Measurements from ENCODE around the gene SMIM12. TPM values are rescaled to one million over a fixed set of nuclear protein-coding genes. Genes with fewer than 3 reads are reported as not detected.

The SMIM12 gene
- total and polyA plus RNA-seq, 4 donors = 11.9 to 60.8 (median 45.5) TPM

DNA sequence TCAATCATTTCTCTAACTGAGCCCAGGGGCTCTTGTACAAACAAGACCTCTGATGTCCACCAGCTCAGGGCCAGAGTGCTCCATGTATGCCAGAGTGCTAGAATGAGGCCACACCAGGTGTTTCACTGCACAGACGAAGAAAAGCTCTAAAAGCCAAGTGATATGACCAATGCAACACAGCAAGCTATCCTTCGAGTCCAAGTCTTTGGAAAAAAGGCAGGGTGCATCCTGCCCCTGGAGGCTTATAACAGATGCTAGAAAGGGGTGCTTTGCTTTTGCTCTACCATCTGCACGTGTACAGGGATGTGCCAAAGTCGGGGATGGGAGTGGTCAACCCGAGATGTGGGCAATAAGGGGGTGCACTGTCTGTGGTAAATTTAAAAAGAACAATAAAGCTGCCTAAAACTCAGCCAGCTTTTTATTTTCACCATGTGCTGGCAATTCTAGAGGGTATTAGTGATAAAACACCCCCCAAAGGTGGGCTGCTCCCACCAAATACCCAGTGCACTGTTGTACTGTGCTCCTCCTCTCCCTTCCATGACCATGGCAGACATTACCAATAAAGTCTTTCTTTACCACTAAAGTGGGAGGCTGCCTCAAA lies 32.1 kb downstream of the SMIM12 start:
- H3K4me1 ChIP-seq (ENCODE audit: control insufficient read depth in 4 of 4, insufficient read depth in 4 of 4, low read length in 3 of 4) = peaks cover 4 to 25% (median 16%) of the 10 kb centered on the region in 4 donors
- no peak overlapping the region for H3K27ac ChIP-seq (ENCODE audit: low read depth in 1 of 2, low read length in 2 of 2)
- DNase-seq (ENCODE audit: low spot score) = no peak
- H3K9ac ChIP-seq (ENCODE audit: low read depth in 1 of 2, low read length in 2 of 2) = no peak overlapping the region
- no peaks in the 10 kb centered on the region for H3K9me3 ChIP-seq (ENCODE audit: control insufficient read depth in 4 of 4, low read length in 3 of 4)
- H3K36me3 ChIP-seq (ENCODE audit: control insufficient read depth in 4 of 4, insufficient read depth in 3 of 4, low read depth in 1 of 4, low read length in 3 of 4) = no peaks in the 10 kb centered on the region
- H3K4me3 ChIP-seq (ENCODE audit: low read depth in 1 of 3, low read length in 3 of 3) = no peak overlapping the region
- 90% methylated on average over 5 of the region's 5 CpGs for WGBS
- no peaks in the 10 kb centered on the region for H3K27me3 ChIP-seq (ENCODE audit: control insufficient read depth in 4 of 4, insufficient read depth in 4 of 4, low read length in 3 of 4)
- TF ChIP-seq FOXA2 (IDR thresholded peaks at IDR 0.05) = no peak
- TF ChIP-seq, protein P1, sequence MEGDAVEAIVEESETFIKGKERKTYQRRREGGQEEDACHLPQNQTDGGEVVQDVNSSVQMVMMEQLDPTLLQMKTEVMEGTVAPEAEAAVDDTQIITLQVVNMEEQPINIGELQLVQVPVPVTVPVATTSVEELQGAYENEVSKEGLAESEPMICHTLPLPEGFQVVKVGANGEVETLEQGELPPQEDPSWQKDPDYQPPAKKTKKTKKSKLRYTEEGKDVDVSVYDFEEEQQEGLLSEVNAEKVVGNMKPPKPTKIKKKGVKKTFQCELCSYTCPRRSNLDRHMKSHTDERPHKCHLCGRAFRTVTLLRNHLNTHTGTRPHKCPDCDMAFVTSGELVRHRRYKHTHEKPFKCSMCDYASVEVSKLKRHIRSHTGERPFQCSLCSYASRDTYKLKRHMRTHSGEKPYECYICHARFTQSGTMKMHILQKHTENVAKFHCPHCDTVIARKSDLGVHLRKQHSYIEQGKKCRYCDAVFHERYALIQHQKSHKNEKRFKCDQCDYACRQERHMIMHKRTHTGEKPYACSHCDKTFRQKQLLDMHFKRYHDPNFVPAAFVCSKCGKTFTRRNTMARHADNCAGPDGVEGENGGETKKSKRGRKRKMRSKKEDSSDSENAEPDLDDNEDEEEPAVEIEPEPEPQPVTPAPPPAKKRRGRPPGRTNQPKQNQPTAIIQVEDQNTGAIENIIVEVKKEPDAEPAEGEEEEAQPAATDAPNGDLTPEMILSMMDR (IDR thresholded peaks at IDR 0.05; ENCODE audit: low read depth, low read length, missing input control) = no peak
- no peak for TF ChIP-seq EGR1 (IDR thresholded peaks at IDR 0.05; ENCODE audit: low read depth in 2 of 2)
- TF ChIP-seq YY1 (IDR thresholded peaks at IDR 0.05) = no peak
- TF ChIP-seq, protein P2, sequence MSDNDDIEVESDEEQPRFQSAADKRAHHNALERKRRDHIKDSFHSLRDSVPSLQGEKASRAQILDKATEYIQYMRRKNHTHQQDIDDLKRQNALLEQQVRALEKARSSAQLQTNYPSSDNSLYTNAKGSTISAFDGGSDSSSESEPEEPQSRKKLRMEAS (IDR thresholded peaks at IDR 0.05) = no peak
- TF ChIP-seq HNF4A (conservative IDR thresholded peaks at IDR 0.05) = no peak
- TF ChIP-seq SP1 (IDR thresholded peaks at IDR 0.05) = no peak
- no peak for TF ChIP-seq NR2F2 (IDR thresholded peaks at IDR 0.05)
- TF ChIP-seq, protein P3, sequence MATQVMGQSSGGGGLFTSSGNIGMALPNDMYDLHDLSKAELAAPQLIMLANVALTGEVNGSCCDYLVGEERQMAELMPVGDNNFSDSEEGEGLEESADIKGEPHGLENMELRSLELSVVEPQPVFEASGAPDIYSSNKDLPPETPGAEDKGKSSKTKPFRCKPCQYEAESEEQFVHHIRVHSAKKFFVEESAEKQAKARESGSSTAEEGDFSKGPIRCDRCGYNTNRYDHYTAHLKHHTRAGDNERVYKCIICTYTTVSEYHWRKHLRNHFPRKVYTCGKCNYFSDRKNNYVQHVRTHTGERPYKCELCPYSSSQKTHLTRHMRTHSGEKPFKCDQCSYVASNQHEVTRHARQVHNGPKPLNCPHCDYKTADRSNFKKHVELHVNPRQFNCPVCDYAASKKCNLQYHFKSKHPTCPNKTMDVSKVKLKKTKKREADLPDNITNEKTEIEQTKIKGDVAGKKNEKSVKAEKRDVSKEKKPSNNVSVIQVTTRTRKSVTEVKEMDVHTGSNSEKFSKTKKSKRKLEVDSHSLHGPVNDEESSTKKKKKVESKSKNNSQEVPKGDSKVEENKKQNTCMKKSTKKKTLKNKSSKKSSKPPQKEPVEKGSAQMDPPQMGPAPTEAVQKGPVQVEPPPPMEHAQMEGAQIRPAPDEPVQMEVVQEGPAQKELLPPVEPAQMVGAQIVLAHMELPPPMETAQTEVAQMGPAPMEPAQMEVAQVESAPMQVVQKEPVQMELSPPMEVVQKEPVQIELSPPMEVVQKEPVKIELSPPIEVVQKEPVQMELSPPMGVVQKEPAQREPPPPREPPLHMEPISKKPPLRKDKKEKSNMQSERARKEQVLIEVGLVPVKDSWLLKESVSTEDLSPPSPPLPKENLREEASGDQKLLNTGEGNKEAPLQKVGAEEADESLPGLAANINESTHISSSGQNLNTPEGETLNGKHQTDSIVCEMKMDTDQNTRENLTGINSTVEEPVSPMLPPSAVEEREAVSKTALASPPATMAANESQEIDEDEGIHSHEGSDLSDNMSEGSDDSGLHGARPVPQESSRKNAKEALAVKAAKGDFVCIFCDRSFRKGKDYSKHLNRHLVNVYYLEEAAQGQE (IDR thresholded peaks at IDR 0.05) = no peak
- TF ChIP-seq HNF4G (IDR thresholded peaks at IDR 0.05) = no peak
- TF ChIP-seq RXRA (IDR thresholded peaks at IDR 0.05) = no peak
- TF ChIP-seq FOXA1 (IDR thresholded peaks at IDR 0.05) = no peak

DNA sequence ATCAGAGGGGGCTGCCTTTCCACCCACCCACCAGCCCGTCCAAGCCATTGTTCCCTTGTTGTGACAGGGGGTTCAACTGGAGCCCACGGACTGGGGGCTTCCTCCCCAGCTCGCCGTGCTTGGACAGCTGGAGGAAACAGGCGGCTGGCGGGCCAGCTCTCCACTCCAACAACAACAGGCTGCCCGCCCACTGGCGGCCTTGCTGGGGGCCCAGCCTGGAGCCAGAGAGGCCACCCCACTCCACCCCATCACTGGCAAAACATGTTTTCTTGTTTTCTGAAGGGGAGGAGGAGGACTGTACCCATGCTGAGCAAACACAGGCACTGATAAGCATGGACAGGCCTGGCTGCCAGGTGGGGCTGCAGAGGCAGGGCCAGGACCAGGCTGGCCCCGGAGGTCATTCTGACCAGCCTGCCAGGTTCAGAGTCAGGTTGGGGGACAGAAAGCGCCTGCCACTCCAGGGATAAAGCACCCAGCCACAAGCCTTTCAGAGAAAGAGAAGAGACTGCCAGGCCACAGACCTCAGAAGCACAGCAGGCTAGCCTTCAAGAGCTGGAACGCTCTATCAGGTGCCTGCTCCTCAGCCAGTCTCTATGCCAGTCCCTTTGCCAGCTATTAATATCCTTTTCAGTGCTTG lies 34.0 kb downstream of the SMIM12 start:
- Histone ChIP-seq H3K36me3 (ENCODE audit: control insufficient read depth in 4 of 4, insufficient read depth in 3 of 4, low read depth in 1 of 4, low read length in 3 of 4) (no peaks in the 10 kb centered on the region), H3K4me1 (ENCODE audit: control insufficient read depth in 4 of 4, insufficient read depth in 4 of 4, low read length in 3 of 4) (peaks cover 4 to 29% (median 18%) of the 10 kb centered on the region in 4 donors), H3K4me3 (ENCODE audit: low read depth in 1 of 3, low read length in 3 of 3) (no peak overlapping the region), H3K27ac (ENCODE audit: low read depth in 1 of 2, low read length in 2 of 2) (peak overlapping the region; percentile 59 to 66), H3K27me3 (ENCODE audit: control insufficient read depth in 4 of 4, insufficient read depth in 4 of 4, low read length in 3 of 4) (no peaks in the 10 kb centered on the region), H3K9ac (ENCODE audit: low read depth in 1 of 2, low read length in 2 of 2) (no peak overlapping the region), H3K9me3 (ENCODE audit: control insufficient read depth in 4 of 4, low read length in 3 of 4) (no peaks in the 10 kb centered on the region)
- 36% methylated on average over 11 of the region's 11 CpGs for WGBS
- no peak for DNase-seq (ENCODE audit: low spot score)
- TF ChIP-seq FOXA2 (IDR thresholded peaks at IDR 0.05) (peak; percentile 68), YY1 (IDR thresholded peaks at IDR 0.05) (peak; percentile 38), FOXA1 (IDR thresholded peaks at IDR 0.05) (peak; percentile 39), GABPA (IDR thresholded peaks at IDR 0.05 in 1 of 2, conservative IDR thresholded peaks at IDR 0.05 in 1 of 2) (no peak), TAF1 (conservative IDR thresholded peaks at IDR 0.05) (no peak), JUND (IDR thresholded peaks at IDR 0.05) (peak in 1 of 2 donors; percentile 37), EGR1 (IDR thresholded peaks at IDR 0.05; ENCODE audit: low read depth in 2 of 2) (peak in 1 of 2 donors; percentile 10)
- TF ChIP-seq, protein P3 (IDR thresholded peaks at IDR 0.05) = no peak
- TF ChIP-seq, protein P4, sequence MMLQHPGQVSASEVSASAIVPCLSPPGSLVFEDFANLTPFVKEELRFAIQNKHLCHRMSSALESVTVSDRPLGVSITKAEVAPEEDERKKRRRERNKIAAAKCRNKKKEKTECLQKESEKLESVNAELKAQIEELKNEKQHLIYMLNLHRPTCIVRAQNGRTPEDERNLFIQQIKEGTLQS (IDR thresholded peaks at IDR 0.05) = no peak
- TF ChIP-seq, protein P2 (IDR thresholded peaks at IDR 0.05) = peak; percentile 42
- TF ChIP-seq, protein P5, sequence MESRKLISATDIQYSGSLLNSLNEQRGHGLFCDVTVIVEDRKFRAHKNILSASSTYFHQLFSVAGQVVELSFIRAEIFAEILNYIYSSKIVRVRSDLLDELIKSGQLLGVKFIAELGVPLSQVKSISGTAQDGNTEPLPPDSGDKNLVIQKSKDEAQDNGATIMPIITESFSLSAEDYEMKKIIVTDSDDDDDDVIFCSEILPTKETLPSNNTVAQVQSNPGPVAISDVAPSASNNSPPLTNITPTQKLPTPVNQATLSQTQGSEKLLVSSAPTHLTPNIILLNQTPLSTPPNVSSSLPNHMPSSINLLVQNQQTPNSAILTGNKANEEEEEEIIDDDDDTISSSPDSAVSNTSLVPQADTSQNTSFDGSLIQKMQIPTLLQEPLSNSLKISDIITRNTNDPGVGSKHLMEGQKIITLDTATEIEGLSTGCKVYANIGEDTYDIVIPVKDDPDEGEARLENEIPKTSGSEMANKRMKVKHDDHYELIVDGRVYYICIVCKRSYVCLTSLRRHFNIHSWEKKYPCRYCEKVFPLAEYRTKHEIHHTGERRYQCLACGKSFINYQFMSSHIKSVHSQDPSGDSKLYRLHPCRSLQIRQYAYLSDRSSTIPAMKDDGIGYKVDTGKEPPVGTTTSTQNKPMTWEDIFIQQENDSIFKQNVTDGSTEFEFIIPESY (IDR thresholded peaks at IDR 0.05) = no peak
